NOMO-1 treated with DMSO at 0.1 percent for 48 hours (cell line): ENCODE measurements around the gene ACP4.
"Not testable (repeated sequence)": the region's sequence is repeated elsewhere in the genome, so short reads cannot be mapped to it uniquely, and the experiment has no call there.

Experiments used
- DNase-seq: peaks from one replicate; lab custom pipeline; 2025; ENCODE audit not compliant: unreplicated experiment; lab: John Stamatoyannopoulos, UW

The ACP4 gene

DNA sequence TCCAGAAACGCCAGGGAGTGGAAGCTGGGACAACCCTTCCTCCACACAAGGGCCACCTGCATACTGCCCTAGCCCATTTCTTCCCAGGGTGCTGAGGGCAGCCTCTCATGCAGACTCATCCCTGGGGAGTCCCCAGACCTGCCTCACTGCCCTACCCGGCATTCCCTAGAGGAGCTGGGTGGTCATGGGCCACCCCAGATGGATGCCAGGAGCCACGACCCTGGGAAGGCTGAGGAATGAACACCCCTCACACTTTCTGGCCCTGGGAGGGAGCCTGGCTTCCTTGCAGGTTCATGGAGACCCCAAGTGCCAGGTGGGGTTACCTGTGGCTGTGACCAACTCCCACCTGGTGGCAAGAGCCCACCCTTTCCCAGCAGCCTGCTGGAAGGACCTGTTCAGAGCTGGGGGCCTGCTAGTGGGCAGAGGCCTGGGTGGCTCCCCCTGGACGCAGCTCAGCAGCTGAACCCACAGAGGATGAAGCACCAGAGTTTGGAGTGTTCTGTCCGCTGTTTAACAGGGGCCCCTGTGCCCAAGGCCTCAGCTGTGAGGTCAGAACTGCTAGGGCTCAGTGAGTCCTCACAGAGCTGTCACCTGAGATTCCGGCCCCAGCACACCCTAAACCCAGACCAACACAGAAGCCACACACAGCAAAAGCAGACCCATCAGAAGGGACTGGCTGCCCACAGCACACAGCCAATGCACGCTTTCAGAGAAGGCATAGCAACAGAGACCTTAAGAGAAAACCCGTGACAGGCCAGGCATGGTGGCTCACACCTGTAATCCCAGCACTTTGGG is 6.6 kb downstream of the ACP4 start:
- no peak for DNase-seq

DNA sequence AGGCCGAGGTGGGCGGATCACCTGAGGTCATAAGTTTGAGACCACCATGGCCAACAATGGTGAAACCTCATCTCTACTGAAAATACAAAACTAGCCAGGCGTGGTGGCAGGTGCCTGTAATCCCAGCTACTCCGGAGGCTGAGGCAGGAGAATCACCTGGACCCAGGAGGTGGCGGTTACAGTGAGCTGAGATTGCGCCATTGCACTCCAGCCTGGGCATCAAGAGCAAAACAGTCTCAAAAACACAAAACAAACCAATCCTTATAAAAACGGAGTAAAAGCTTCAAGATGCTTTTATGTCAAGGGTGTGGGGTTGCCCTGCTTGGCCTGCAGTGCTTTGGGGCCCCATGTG is 7.2 kb downstream of the ACP4 start:
- no peak for DNase-seq

GRCh38 chr19:50797781-50798658 is 7.8 kb downstream of the ACP4 start:
- no peak for DNase-seq

DNA sequence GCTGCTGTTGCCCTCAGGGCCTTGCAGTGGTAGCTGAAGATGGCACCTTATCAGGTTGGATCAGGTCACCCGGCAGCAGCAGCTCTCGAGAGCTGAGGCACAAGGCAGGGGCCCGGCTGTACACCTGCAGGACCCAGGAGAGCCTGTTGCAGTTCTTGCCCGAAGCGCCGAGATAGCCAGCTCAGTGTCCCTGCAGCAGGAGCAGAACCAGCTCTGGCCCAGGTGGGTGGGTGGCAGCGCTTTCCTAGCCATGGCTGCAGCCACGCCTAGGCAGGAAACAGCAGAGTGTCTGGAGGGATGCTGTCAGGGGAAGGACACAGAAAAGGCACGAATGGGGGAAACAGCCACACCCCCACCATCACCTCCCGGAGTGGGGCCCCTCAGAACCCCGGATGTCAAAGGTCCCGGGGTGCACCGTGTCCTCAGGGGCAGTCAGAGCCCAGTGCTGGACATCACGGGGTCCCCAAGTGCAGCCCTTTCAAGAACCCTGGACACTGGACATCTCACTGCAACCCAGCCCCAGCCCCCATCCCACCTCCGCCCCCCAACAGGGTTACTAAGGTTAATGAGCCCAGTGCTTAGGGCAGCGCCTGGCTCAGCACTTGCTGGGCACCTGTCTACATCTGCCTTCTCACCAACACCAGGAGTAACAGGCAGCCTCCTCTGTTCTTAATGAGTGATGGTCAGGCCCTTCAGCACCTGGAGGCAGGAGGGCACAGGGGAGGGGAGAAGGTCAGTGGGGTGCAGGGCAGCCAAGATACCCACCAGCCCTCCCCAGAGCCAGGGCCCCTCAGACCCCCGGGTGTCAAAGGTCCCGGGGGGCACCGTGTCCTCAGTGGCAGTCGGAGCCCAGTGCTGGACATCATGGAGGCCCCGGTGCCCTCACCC is 8.7 kb downstream of the ACP4 start:
- no peak for DNase-seq

- no peak for DNase-seq
Observed at GRCh38 chr19:50799547-50799851, 9.3 kb downstream of the ACP4 start.

DNA sequence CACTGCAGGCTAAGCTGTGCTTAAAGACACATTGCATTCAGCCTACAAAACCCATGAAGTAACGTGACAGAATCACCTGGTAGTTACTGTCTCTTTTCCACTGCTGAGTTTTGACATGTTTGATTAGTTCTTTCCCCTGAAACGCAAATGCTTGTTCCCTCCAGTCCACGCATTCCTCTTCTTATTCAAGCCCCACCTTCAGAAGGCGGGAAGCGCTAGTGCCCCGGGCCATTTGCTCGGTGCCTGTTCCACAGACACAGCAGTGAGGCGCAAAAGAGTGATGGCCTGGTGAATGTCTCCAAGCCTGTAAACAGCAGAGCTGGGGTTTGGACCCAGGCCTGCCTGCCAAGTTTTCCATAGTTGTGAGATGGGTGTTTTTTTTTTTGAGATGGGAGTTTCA is 10.9 kb downstream of the ACP4 start:
- DNase-seq: no peak

DNA sequence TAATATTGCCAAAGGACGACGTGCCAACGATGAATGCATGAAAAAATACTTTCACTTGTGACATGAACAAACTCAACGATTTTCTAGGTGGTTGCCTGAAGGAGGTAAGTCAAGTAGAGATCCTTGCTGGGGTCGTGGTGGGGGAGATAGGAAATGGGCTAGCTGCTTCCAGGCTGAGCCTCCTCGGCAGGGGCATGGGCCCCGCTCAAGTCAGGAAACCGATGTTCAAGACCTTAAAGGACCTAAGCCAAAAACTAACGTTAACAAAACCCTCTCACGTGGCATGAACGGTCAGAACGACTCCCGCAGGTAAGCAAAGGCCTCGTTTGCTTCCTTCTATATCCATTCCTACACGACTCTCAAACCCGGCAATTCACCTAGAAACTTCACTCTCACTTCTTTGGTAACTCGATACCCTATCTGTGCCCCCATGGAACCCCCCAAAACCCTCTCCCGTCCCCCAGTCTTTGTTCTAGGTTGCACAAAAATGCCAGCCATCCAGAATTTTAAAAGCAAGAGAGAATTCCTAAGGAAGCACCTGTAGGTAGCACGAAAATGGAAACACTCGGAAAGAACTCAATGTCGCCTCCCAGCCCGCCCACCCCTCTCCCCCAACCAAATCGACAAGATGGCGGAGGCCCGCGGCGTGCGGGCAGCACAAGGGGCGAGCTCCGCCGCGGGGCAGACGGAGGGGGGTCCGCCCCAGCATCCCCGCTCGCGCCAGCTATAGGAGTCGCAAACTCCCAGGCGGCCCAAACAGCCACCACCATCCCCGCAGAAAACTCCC is 13.6 kb downstream of the ACP4 start:
- DNase-seq: peak; percentile 47

- DNase-seq: peak; percentile 97
Observed at GRCh38 chr19:50804420-50805272, 14.4 kb downstream of the ACP4 start.

DNA sequence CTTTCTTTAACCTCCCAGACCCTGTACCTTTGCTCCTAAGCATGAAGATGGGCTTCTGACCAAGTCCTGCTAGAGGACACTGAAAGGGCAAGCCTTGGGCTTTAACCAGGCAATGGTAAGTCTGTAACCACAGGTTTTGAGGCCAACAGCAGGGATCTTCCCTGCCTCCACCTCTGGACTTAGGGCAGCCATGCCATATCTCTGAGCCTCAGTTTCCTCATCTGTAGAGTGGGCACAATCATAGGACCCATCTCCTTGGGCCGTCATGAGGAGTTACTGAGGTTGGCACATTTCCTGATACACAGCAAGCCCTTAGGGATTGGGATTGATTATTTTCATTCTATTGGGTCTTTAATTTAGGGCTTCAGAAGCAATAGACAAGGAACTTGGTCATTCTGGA is 18.6 kb downstream of the ACP4 start:
- DNase-seq: no peak

DNA sequence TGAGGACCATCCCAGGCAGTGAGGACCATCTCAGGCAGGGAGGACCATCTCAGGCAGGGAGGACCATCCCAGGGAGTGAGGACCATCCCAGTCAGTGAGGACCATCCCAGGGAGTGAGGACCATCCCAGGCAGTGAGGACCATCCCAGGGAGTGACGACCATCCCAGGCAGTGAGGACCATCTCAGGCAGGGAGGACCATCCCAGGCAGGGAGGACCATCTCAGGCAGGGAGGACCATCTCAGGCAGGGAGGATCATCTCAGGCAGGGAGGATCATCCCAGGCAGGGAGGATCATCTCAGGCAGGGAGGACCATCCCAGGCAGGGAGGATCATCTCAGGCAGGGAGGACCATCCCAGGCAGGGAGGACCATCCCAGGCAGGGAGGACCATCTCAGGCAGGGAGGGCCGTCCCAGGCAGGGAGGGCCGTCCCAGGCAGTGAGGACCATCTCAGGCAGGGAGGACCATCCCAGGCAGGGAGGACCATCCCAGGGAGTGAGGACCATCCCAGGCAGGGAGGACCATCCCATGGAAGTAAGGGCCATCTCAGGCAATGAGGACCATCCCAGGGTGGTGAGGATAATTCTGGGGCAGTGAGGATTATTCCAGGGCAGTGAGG is 21.5 kb downstream of the ACP4 start:
- DNase-seq: not testable (repeated sequence)

- no peak for DNase-seq
Observed at GRCh38 chr19:50812474-50812873, 22.3 kb downstream of the ACP4 start.

DNA sequence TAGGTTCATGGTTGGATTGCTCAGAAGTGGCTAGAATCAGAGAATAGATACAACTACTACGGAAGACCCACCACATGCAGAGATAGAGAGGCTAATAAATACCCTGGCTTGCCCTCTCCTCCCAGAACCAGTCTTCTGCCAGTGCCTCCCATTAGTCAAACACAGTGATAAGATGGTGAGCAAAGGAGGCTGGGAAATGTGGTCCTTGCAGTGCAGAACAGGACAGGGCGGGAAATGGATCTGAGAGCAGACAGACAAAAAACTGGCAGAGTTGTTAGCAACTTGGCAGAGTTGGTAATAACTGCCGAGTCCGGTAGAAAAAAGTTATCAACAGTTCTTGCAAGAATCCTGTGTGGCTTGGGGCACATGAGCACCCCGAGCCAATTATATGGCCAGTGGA is 24.7 kb downstream of the ACP4 start:
- no peak for DNase-seq

DNA sequence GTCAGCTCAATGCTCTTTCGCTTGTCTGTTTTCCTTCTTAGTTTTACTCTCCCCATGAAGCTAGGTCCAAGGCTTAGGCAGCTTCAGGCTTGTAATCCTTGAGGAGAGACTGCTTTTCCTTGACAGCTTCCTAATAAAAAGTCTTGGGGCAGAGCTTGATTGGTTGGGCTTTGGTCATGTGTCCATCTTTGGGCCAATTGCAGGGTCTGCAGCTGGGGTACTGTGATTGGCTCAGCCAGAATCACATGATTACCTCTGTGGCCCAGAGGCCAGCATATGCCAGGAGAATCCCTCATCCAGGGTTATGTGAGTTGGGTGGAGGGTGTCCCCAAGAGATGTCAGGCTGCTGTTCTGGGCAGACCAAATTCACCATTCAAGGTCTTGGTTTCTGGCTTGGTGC is 25.2 kb downstream of the ACP4 start:
- no peak for DNase-seq

GRCh38 chr19:50817941-50818858 is 28.0 kb downstream of the ACP4 start:
- DNase-seq: peak; percentile 63

GRCh38 chr19:50818859-50819472 is 28.8 kb downstream of the ACP4 start:
- DNase-seq: no peak

DNA sequence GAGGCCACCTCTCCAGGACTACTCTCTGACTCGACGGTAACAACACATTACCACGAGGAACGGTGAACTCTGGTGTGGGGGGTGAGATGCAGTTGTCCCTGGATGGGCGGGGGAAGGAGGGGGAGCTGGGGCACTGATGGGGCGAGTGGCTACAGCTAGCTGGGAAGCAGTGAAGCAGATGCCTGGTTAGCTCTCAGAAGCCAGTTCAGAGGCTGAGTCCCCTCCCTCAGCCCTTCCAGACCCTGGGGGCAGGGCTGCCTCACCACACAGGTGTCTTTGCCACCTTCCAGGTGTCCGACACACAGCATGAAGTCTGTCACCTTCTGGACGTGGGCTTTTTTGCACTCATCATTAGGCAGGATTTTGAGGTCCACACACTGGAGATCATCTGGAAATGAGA is 29.4 kb downstream of the ACP4 start:
- DNase-seq: no peak

DNA sequence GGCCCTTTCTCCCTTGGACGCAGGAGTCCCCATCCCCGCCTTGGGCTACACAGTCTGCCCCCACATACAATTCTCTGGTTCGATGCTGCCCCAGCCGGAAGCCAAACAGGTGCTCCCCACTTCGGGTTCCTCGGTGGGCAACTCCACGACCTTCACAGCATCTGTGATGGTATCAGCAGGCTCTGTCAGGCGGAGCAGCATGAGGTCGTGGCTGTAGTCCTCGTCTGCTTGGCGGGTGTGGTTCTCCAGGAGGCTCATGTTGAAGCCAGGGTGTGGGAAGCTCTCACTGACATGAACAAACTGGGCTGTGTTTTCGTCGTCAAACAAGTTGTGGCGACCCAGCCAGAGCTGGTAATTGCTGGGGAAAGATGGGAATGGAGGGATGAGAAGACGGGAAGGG is 29.9 kb downstream of the ACP4 start:
- no peak for DNase-seq
